ENCODE measurements around the gene IRF2BP2. TPM values are rescaled to one million over a fixed set of nuclear protein-coding genes. Genes with fewer than 3 reads are reported as not detected.

IRF2BP2 gene
- total and polyA plus RNA-seq, 2 of the 13 experiments (the other 11 are each of a cell fraction or from before 2014, with no cell fraction given) = 140 to 147 TPM

GRCh38 chr1:234610666-234611224 is 767 bp upstream of the IRF2BP2 start (continued):
- TF ChIP-seq THAP9 (CRISPR knock-in tag; IDR thresholded peaks at IDR 0.05; ENCODE audit: borderline replicate concordance) = peak; percentile 36; the same call in 1 of the 2 replicates
- 0 out of 2 replicates have a peak, but pooled peaks have one; percentile 24 for TF ChIP-seq NFATC3 (CRISPR knock-in tag; IDR thresholded peaks at IDR 0.05)
- peak; percentile 17; the same call in 1 of the 2 replicates for TF ChIP-seq MTERF4 (CRISPR knock-in tag; IDR thresholded peaks at IDR 0.05)
- TF ChIP-seq, protein P1, sequence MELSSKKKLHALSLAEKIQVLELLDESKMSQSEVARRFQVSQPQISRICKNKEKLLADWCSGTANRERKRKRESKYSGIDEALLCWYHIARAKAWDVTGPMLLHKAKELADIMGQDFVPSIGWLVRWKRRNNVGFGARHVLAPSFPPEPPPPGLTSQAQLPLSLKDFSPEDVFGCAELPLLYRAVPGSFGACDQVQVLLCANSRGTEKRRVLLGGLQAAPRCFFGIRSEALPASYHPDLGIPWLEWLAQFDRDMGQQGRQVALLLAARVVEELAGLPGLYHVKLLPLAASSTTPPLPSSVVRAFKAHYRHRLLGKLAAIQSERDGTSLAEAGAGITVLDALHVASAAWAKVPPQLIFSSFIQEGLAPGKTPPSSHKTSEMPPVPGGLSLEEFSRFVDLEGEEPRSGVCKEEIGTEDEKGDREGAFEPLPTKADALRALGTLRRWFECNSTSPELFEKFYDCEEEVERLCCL (CRISPR knock-in tag; IDR thresholded peaks at IDR 0.05; ENCODE audit: borderline replicate concordance) = no peak
- no peak for TF ChIP-seq SETDB1 (CRISPR knock-in tag; IDR thresholded peaks at IDR 0.05; ENCODE audit: borderline replicate concordance)
- TF ChIP-seq ZNF646 (CRISPR knock-in tag; IDR thresholded peaks at IDR 0.05) = peak; percentile 25; the same call in 1 of the 2 replicates
- TF ChIP-seq, protein P2, sequence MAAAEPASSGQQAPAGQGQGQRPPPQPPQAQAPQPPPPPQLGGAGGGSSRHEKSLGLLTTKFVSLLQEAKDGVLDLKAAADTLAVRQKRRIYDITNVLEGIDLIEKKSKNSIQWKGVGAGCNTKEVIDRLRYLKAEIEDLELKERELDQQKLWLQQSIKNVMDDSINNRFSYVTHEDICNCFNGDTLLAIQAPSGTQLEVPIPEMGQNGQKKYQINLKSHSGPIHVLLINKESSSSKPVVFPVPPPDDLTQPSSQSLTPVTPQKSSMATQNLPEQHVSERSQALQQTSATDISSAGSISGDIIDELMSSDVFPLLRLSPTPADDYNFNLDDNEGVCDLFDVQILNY (CRISPR knock-in tag; conservative IDR thresholded peaks at IDR 0.05) = no peak
- peak; percentile 48; the same call in 1 of the 2 replicates for TF ChIP-seq ZNF775 (CRISPR knock-in tag; IDR thresholded peaks at IDR 0.05; ENCODE audit: borderline replicate concordance)
- no peak for TF ChIP-seq ZNF644 (CRISPR knock-in tag; IDR thresholded peaks at IDR 0.05; ENCODE audit: low read depth)
- TF ChIP-seq NR3C1 (CRISPR knock-in tag; IDR thresholded peaks at IDR 0.05) = no peak
- TF ChIP-seq SALL1 (CRISPR knock-in tag; IDR thresholded peaks at IDR 0.05) = peak; percentile 91
- no peak; the same call in 1 of the 2 replicates for TF ChIP-seq NCOA1 (CRISPR knock-in tag; IDR thresholded peaks at IDR 0.05)
- TF ChIP-seq, protein P3, sequence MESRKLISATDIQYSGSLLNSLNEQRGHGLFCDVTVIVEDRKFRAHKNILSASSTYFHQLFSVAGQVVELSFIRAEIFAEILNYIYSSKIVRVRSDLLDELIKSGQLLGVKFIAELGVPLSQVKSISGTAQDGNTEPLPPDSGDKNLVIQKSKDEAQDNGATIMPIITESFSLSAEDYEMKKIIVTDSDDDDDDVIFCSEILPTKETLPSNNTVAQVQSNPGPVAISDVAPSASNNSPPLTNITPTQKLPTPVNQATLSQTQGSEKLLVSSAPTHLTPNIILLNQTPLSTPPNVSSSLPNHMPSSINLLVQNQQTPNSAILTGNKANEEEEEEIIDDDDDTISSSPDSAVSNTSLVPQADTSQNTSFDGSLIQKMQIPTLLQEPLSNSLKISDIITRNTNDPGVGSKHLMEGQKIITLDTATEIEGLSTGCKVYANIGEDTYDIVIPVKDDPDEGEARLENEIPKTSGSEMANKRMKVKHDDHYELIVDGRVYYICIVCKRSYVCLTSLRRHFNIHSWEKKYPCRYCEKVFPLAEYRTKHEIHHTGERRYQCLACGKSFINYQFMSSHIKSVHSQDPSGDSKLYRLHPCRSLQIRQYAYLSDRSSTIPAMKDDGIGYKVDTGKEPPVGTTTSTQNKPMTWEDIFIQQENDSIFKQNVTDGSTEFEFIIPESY (CRISPR knock-in tag; IDR thresholded peaks at IDR 0.05) = no peak
- TF ChIP-seq MTF2 (CRISPR knock-in tag; IDR thresholded peaks at IDR 0.05; ENCODE audit: borderline replicate concordance) = no peak

All from HepG2 (cell line).